Measurements from ENCODE around the gene IER3. TPM values are rescaled to one million over a fixed set of nuclear protein-coding genes. Genes with fewer than 3 reads are reported as not detected.

The IER3 gene
- total and polyA plus RNA-seq, 2 of the 13 experiments (the other 11 are each of a cell fraction or from before 2014, with no cell fraction given) = 51.1 to 131 TPM

DNA sequence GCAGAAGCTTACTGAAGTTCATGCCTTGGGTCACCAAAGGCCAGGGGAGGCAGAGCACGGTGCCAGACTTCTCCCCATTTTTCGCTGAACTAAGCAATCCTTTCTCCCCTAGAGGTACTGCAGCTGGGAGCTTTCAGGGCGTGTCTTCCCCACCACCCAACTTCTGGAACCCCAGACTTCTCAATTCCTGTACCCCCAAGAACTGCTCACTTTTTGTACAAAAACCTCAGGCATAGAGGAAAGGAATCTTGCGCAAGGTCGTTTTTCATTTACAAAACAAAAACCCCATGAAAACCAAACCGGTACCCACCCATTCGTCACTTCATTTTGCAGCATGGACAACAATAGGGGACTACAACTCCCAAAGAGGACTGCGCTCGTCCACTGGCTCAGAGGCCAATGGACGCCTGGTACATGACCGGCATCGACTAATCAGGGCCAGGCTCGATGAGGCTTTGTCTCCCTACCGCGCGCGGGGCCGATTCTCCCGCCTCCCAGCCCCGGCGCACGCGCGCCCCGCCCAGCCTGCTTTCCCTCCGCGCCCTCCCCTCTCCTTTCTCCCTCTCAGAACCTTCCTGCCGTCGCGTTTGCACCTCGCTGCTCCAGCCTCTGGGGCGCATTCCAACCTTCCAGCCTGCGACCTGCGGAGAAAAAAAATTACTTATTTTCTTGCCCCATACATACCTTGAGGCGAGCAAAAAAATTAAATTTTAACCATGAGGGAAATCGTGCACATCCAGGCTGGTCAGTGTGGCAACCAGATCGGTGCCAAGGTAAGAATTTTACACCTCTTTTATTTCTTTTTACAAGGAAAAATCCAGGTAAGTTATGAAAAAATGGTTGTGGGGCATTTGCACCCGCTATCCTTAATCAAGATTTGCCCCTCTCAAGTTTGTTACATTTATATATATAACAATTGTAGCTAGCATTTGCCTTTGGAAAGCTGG is 24.3 kb downstream of the IER3 start, which contains the start of gene TUBB (continued):
- TF ChIP-seq ZNF891 (CRISPR knock-in tag; IDR thresholded peaks at IDR 0.05) (no peak; the same call in 1 of the 2 replicates), ZFP36L1 (CRISPR knock-in tag; IDR thresholded peaks at IDR 0.05) (no peak), ZNF224 (CRISPR knock-in tag; IDR thresholded peaks at IDR 0.05) (no peak), ZNF264 (CRISPR knock-in tag; IDR thresholded peaks at IDR 0.05) (no peak), THAP11 (CRISPR knock-in tag; IDR thresholded peaks at IDR 0.05) (peak; percentile 99), ZSCAN22 (CRISPR knock-in tag; IDR thresholded peaks at IDR 0.05) (no peak), ZBTB3 (CRISPR knock-in tag; IDR thresholded peaks at IDR 0.05; ENCODE audit: borderline replicate concordance, low read depth) (peak; percentile 15; the same call in 1 of the 2 replicates), ZFAT (CRISPR knock-in tag; conservative IDR thresholded peaks at IDR 0.05) (no peak), ZC3H4 (CRISPR knock-in tag; IDR thresholded peaks at IDR 0.05; ENCODE audit: borderline replicate concordance) (0 out of 2 replicates have a peak, but pooled peaks have one; percentile 41), NR2C2 (CRISPR knock-in tag; IDR thresholded peaks at IDR 0.05; ENCODE audit: borderline replicate concordance) (0 out of 2 replicates have a peak, but pooled peaks have one; percentile 16), CC2D1A (CRISPR knock-in tag; IDR thresholded peaks at IDR 0.05) (no peak), TEAD2 (CRISPR knock-in tag; IDR thresholded peaks at IDR 0.05) (no peak), TBL1XR1 (IDR thresholded peaks at IDR 0.05; ENCODE audit: borderline replicate concordance, low read length, partially characterized antibody) (peak; percentile 15), RELA (CRISPR knock-in tag; IDR thresholded peaks at IDR 0.05) (no peak), RCOR2 (CRISPR knock-in tag; IDR thresholded peaks at IDR 0.05) (no peak), NBN (conservative IDR thresholded peaks at IDR 0.05) (no peak), ZFY (CRISPR knock-in tag; IDR thresholded peaks at IDR 0.05) (no peak; the same call in 1 of the 2 replicates), MED1 (CRISPR knock-in tag; IDR thresholded peaks at IDR 0.05) (peak; percentile 59), NR2F6 (IDR thresholded peaks at IDR 0.05) (peak; percentile 9; the same call in 1 of the 2 replicates), NR2F6 (CRISPR knock-in tag; IDR thresholded peaks at IDR 0.05) (no peak; the same call in 1 of the 2 replicates), BCL6 (CRISPR knock-in tag; IDR thresholded peaks at IDR 0.05) (no peak)
- TF ChIP-seq, protein P1, sequence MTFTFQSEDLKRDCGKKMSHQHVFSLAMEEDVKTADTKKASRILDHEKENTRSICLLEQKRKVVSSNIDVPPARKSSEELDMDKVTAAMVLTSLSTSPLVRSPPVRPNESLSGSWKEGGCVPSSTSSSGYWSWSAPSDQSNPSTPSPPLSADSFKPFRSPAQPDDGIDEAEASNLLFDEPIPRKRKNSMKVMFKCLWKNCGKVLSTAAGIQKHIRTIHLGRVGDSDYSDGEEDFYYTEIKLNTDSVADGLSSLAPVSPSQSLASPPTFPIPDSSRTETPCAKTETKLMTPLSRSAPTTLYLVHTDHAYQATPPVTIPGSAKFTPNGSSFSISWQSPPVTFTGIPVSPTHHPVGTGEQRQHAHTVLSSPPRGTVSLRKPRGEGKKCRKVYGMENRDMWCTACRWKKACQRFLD (CRISPR knock-in tag; IDR thresholded peaks at IDR 0.05; ENCODE audit: borderline replicate concordance) = no peak
- TF ChIP-seq, protein P2, sequence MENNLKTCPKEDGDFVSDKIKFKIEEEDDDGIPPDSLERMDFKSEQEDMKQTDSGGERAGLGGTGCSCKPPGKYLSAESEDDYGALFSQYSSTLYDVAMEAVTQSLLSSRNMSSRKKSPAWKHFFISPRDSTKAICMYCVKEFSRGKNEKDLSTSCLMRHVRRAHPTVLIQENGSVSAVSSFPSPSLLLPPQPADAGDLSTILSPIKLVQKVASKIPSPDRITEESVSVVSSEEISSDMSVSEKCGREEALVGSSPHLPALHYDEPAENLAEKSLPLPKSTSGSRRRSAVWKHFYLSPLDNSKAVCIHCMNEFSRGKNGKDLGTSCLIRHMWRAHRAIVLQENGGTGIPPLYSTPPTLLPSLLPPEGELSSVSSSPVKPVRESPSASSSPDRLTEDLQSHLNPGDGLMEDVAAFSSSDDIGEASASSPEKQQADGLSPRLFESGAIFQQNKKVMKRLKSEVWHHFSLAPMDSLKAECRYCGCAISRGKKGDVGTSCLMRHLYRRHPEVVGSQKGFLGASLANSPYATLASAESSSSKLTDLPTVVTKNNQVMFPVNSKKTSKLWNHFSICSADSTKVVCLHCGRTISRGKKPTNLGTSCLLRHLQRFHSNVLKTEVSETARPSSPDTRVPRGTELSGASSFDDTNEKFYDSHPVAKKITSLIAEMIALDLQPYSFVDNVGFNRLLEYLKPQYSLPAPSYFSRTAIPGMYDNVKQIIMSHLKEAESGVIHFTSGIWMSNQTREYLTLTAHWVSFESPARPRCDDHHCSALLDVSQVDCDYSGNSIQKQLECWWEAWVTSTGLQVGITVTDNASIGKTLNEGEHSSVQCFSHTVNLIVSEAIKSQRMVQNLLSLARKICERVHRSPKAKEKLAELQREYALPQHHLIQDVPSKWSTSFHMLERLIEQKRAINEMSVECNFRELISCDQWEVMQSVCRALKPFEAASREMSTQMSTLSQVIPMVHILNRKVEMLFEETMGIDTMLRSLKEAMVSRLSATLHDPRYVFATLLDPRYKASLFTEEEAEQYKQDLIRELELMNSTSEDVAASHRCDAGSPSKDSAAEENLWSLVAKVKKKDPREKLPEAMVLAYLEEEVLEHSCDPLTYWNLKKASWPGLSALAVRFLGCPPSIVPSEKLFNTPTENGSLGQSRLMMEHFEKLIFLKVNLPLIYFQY (CRISPR knock-in tag; IDR thresholded peaks at IDR 0.05; ENCODE audit: borderline replicate concordance) = 0 out of 2 replicates have a peak, but pooled peaks have one; percentile 31
- TF ChIP-seq, protein P3, sequence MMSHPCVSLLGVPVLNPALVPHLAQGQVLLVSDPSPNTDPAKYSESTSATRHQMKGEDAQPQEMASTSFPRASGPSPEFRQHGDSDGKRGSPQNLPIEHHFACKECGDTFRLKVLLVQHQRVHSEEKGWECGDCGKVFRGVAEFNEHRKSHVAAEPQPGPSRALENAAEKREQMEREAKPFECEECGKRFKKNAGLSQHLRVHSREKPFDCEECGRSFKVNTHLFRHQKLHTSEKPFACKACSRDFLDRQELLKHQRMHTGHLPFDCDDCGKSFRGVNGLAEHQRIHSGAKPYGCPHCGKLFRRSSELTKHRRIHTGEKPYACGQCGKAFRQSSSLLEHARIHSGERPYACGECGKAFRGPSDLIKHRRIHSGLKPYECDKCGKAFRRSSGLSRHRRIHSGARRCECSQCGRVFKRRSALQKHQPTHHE (CRISPR knock-in tag; IDR thresholded peaks at IDR 0.05; ENCODE audit: borderline replicate concordance) = no peak; the same call in 1 of the 2 replicates
- TF ChIP-seq, protein P4, sequence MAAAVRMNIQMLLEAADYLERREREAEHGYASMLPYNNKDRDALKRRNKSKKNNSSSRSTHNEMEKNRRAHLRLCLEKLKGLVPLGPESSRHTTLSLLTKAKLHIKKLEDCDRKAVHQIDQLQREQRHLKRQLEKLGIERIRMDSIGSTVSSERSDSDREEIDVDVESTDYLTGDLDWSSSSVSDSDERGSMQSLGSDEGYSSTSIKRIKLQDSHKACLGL (CRISPR knock-in tag; IDR thresholded peaks at IDR 0.05) = no peak
